Keratinocyte (primary cell): ENCODE measurements around the gene FAM13A.

Experiments
- EZH2 ChIP-seq: IDR thresholded peaks from one replicate; pipeline ENCODE4 v1.6.1; 2012; ENCODE audit warnings: inconsistent platforms, mild to moderate bottlenecking, low read length, moderate library complexity
- TF ChIP-seq, protein P1 (sequence below), 3 experiments: IDR thresholded peaks in 1 of 3; conservative IDR thresholded peaks in 1 of 3; optimal IDR thresholded peaks in 1 of 3; 2 replicates in 2 of 3; 3 replicates in 1 of 3; pipeline versions ENCODE3 to v1.5.1; 2011; ENCODE audit warnings: low read length in 3 of 3, mild to moderate bottlenecking in 3 of 3, moderate library complexity in 2 of 3, control low read depth in 1 of 3, inconsistent platforms in 1 of 3; ENCODE audit not compliant: insufficient read depth in 2 of 3; ENCODE audit errors: extremely low read depth in 1 of 3

DNA sequence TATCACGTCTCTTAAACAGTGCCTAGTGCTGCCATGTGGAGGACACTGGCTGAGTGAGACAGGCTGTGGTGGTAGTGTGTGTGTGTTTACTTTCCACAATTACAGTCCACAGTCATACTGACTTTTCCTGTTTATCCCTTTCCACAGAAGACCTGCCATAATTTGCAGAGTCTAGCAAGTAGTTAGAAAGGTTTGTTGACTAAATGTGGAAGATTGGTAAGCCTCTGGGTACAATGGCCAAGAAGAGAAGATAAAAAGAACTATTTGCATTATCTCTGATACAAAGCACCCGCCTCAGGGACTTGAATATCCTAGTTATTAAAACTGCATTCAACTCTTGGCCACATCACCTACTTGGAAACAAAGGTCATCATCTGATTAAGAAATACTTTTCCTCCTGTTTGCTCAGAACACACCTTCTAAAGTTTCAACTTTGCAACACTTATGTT lies 89.1 kb downstream of the FAM13A start:
- TF ChIP-seq, protein P1, sequence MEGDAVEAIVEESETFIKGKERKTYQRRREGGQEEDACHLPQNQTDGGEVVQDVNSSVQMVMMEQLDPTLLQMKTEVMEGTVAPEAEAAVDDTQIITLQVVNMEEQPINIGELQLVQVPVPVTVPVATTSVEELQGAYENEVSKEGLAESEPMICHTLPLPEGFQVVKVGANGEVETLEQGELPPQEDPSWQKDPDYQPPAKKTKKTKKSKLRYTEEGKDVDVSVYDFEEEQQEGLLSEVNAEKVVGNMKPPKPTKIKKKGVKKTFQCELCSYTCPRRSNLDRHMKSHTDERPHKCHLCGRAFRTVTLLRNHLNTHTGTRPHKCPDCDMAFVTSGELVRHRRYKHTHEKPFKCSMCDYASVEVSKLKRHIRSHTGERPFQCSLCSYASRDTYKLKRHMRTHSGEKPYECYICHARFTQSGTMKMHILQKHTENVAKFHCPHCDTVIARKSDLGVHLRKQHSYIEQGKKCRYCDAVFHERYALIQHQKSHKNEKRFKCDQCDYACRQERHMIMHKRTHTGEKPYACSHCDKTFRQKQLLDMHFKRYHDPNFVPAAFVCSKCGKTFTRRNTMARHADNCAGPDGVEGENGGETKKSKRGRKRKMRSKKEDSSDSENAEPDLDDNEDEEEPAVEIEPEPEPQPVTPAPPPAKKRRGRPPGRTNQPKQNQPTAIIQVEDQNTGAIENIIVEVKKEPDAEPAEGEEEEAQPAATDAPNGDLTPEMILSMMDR (optimal IDR thresholded peaks at IDR 0.05 in 1 of 3, IDR thresholded peaks at IDR 0.05 in 1 of 3, conservative IDR thresholded peaks at IDR 0.05 in 1 of 3; ENCODE audit: extremely low read depth in 1 of 3, insufficient read depth in 2 of 3, low read length in 3 of 3), result no peak
- no peak for TF ChIP-seq EZH2
